Liver (tissue), 3 donors: Measurements from ENCODE around the gene MTOR.
A peak's percentile ranks its signal among the peaks of the same experiment; 100 is the strongest.

Experiments
- ATF3 ChIP-seq: IDR thresholded peaks from 2 replicates; pipeline ENCODE4 v1.6.1; 2016; ENCODE audit warnings: antibody characterized with exemption
- CTCF ChIP-seq: fragments of 150-350 bp; IDR thresholded peaks from 2 replicates; pipeline ENCODE4 v1.5.1; 2017; ENCODE audit warnings: improper control_type of control experiment, low read depth, low read length; ENCODE audit not compliant: missing input control
- FOXA2 ChIP-seq: IDR thresholded peaks from 2 replicates; pipeline ENCODE4 v1.6.1; 2016; ENCODE audit warnings: antibody characterized with exemption
- GABPA ChIP-seq, 2 donors: IDR thresholded peaks in 1 of 2; conservative IDR thresholded peaks in 1 of 2; 2 replicates each; pipeline ENCODE4 v1.6.1; 2016; ENCODE audit warnings: antibody characterized with exemption in 2 of 2, mild to moderate bottlenecking in 1 of 2, moderate library complexity in 1 of 2
- HNF4G ChIP-seq: IDR thresholded peaks from 2 replicates; pipeline ENCODE4 v1.6.1; 2016; ENCODE audit warnings: antibody characterized with exemption
- JUND ChIP-seq, 2 donors: IDR thresholded peaks; 2 replicates each; pipeline ENCODE4 v1.6.1; 2016; ENCODE audit warnings: antibody characterized with exemption in 2 of 2
- MAX ChIP-seq: IDR thresholded peaks from 2 replicates; pipeline ENCODE4 v1.6.1; 2016; ENCODE audit warnings: antibody characterized with exemption
- RAD21 ChIP-seq, 2 donors: IDR thresholded peaks; 2 replicates each; pipeline ENCODE4 v1.6.1; 2016; ENCODE audit warnings: antibody characterized with exemption in 2 of 2, mild to moderate bottlenecking in 2 of 2
- REST ChIP-seq: IDR thresholded peaks from 2 replicates; pipeline ENCODE4 v1.6.1; 2016; ENCODE audit warnings: antibody characterized with exemption, mild to moderate bottlenecking
- RXRA ChIP-seq, 2 donors: IDR thresholded peaks; 2 replicates each; pipeline ENCODE4 v1.6.1; 2017 to 2018; ENCODE audit warnings: antibody characterized with exemption in 2 of 2, mild to moderate bottlenecking in 1 of 2
- SP1 ChIP-seq: IDR thresholded peaks from 2 replicates; pipeline ENCODE4 v1.6.1; 2018; ENCODE audit warnings: antibody characterized with exemption, mild to moderate bottlenecking
- TAF1 ChIP-seq: conservative IDR thresholded peaks from 2 replicates; pipeline ENCODE4 v1.6.1; 2016; ENCODE audit warnings: antibody characterized with exemption, mild to moderate bottlenecking
- YY1 ChIP-seq: IDR thresholded peaks from 2 replicates; pipeline ENCODE4 v1.6.1; 2016; ENCODE audit warnings: antibody characterized with exemption, mild to moderate bottlenecking
- ZBTB33 ChIP-seq: IDR thresholded peaks from 2 replicates; pipeline ENCODE4 v1.6.1; 2016; ENCODE audit warnings: antibody characterized with exemption
- donor health status: healthy.
- donor health status: healthy.

GRCh38 chr1:11134251-11134897, 128.0 kb downstream of the MTOR start:
- no peak for TF ChIP-seq CTCF
- TF ChIP-seq TAF1, result no peak
- TF ChIP-seq SP1, result no peak
- peak in 1 of 2 donors; percentile 15 for TF ChIP-seq GABPA (IDR thresholded peaks at IDR 0.05 in 1 of 2, conservative IDR thresholded peaks at IDR 0.05 in 1 of 2)
- no peak for TF ChIP-seq REST
- peak in 1 of 2 donors; percentile 82 for TF ChIP-seq JUND (IDR thresholded peaks at IDR 0.05)
- peak; percentile 60 for TF ChIP-seq ZBTB33
- TF ChIP-seq YY1, result peak; percentile 52
- peak; percentile 37 to 41 for TF ChIP-seq RAD21 (IDR thresholded peaks at IDR 0.05)
- peak in 1 of 2 donors; percentile 89 for TF ChIP-seq RXRA (IDR thresholded peaks at IDR 0.05)
- no peak for TF ChIP-seq HNF4G
- no peak for TF ChIP-seq FOXA2
- TF ChIP-seq MAX, result peak; percentile 92
- TF ChIP-seq ATF3, result no peak
